IMR-90 (cell line): ENCODE measurements around the gene COMMD8.

Experiments
- POLR2A ChIP-seq: IDR thresholded peaks from 2 replicates; pipeline ENCODE4 v1.6.1; 2012; ENCODE audit warnings: mild to moderate bottlenecking, low read depth, low read length
- RAD21 ChIP-seq: IDR thresholded peaks from 2 replicates; pipeline ENCODE4 v1.6.1; 2012; ENCODE audit warnings: low read length, improper control_type of control experiment
- TF ChIP-seq, protein P1 (sequence below): conservative IDR thresholded peaks from 2 replicates; pipeline ENCODE4 v1.5.1; 2012; ENCODE audit warnings: mild to moderate bottlenecking, low read depth, low read length, improper control_type of control experiment
- TF ChIP-seq, protein P2 (sequence below): fragments of 150-350 bp; IDR thresholded peaks from 2 replicates; pipeline ENCODE4 v1.6.1; 2016; ENCODE audit warnings: low read depth, mild to moderate bottlenecking, low read length, moderate library complexity, borderline replicate concordance
- TF ChIP-seq, protein P3 (sequence below): fragments of 150-350 bp; IDR thresholded peaks from 2 replicates; pipeline ENCODE4 v1.6.1; 2017; ENCODE audit warnings: mild to moderate bottlenecking, antibody characterized with exemption, low read length, low read depth

DNA sequence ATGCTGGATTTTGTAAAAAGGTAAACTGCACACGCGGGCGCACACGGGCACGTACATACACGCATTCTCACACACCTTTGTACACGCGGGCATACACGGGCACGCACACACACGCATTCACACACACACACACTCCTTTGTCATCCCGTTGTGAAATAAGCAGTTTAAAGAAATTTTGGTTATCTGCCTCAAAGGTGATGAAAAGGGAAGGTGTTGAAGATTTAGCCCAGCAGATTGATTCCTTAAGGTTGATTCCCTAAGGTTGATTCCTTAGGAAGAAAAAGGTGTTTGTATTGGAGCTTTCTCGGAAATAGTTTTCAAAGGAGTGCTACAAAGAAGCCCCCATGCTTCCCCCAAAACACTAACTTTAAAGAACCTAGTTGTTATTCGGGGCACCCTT is 22.3 kb upstream of the COMMD8 start:
- TF ChIP-seq, protein P1, sequence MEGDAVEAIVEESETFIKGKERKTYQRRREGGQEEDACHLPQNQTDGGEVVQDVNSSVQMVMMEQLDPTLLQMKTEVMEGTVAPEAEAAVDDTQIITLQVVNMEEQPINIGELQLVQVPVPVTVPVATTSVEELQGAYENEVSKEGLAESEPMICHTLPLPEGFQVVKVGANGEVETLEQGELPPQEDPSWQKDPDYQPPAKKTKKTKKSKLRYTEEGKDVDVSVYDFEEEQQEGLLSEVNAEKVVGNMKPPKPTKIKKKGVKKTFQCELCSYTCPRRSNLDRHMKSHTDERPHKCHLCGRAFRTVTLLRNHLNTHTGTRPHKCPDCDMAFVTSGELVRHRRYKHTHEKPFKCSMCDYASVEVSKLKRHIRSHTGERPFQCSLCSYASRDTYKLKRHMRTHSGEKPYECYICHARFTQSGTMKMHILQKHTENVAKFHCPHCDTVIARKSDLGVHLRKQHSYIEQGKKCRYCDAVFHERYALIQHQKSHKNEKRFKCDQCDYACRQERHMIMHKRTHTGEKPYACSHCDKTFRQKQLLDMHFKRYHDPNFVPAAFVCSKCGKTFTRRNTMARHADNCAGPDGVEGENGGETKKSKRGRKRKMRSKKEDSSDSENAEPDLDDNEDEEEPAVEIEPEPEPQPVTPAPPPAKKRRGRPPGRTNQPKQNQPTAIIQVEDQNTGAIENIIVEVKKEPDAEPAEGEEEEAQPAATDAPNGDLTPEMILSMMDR: no peak
- TF ChIP-seq POLR2A (no peak), RAD21 (no peak)
- TF ChIP-seq, protein P2, sequence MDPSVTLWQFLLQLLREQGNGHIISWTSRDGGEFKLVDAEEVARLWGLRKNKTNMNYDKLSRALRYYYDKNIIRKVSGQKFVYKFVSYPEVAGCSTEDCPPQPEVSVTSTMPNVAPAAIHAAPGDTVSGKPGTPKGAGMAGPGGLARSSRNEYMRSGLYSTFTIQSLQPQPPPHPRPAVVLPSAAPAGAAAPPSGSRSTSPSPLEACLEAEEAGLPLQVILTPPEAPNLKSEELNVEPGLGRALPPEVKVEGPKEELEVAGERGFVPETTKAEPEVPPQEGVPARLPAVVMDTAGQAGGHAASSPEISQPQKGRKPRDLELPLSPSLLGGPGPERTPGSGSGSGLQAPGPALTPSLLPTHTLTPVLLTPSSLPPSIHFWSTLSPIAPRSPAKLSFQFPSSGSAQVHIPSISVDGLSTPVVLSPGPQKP: no peak
- TF ChIP-seq, protein P3, sequence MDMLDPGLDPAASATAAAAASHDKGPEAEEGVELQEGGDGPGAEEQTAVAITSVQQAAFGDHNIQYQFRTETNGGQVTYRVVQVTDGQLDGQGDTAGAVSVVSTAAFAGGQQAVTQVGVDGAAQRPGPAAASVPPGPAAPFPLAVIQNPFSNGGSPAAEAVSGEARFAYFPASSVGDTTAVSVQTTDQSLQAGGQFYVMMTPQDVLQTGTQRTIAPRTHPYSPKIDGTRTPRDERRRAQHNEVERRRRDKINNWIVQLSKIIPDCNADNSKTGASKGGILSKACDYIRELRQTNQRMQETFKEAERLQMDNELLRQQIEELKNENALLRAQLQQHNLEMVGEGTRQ: no peak
